Chondrocyte (in vitro differentiated cells): Measurements from ENCODE around the gene SNX30. TPM values are rescaled to one million over a fixed set of nuclear protein-coding genes. Genes with fewer than 3 reads are reported as not detected.

Experiments used
- DNase-seq: peaks from one replicate; pipeline ENCODE4 v3.0.0; 2021; ENCODE audit warnings: mixed read lengths, low spot score
- H3K27ac Mint-ChIP-seq: one replicate; pipeline ENCODE4 v1.8.0; 2021; ENCODE audit warnings: mild to moderate bottlenecking, moderate library complexity, mixed read lengths; ENCODE audit not compliant: unreplicated experiment
- H3K27me3 Mint-ChIP-seq: 2 replicates; pipeline ENCODE4 v1.8.0; 2021; ENCODE audit warnings: low read depth, mixed read lengths
- H3K36me3 Mint-ChIP-seq: 2 replicates; pipeline ENCODE4 v1.8.0; 2021; ENCODE audit warnings: low read depth, mixed read lengths
- H3K4me1 Mint-ChIP-seq: 2 replicates; pipeline ENCODE4 v1.8.0; 2021; ENCODE audit warnings: low read depth, mild to moderate bottlenecking, mixed read lengths
- H3K4me3 Mint-ChIP-seq: one replicate; pipeline ENCODE4 v1.8.0; 2021; ENCODE audit warnings: mild to moderate bottlenecking, moderate library complexity, mixed read lengths; ENCODE audit not compliant: unreplicated experiment
- H3K9me3 Mint-ChIP-seq: 2 replicates; pipeline ENCODE4 v1.8.0; 2021; ENCODE audit warnings: low read depth, mixed read lengths
- CTCF ChIP-seq: fragments of 200-600 bp; sonication (generic); IDR thresholded peaks from 2 replicates; pipeline ENCODE4 v1.5.0; 2021; ENCODE audit warnings: antibody characterized with exemption, mild to moderate bottlenecking, moderate library complexity
- total RNA-seq: library from RNA; stranded (reverse); gene quantifications from 3 replicates; pipeline ENCODE4 v1.2.1, GENCODE V29; 2021

Gene SNX30
- total RNA-seq, 1 donor from 2014 or later = 19.9 TPM

GRCh38 chr9:112725961-112726360 lies 24.6 kb upstream of the SNX30 start:
- H3K4me3 Mint-ChIP-seq = no peak overlapping the region
- no peak overlapping the region for H3K27ac Mint-ChIP-seq
- no peak for TF ChIP-seq CTCF
- H3K27me3 Mint-ChIP-seq = no peaks in the 10 kb centered on the region
- DNase-seq = no peak
- H3K4me1 Mint-ChIP-seq = no peaks in the 10 kb centered on the region
- H3K9me3 Mint-ChIP-seq = no peaks in the 10 kb centered on the region
- no peaks in the 10 kb centered on the region for H3K36me3 Mint-ChIP-seq

GRCh38 chr9:112726428-112726827 lies 24.1 kb upstream of the SNX30 start:
- no peaks in the 10 kb centered on the region for H3K27me3 Mint-ChIP-seq
- H3K9me3 Mint-ChIP-seq = no peaks in the 10 kb centered on the region
- H3K4me1 Mint-ChIP-seq = no peaks in the 10 kb centered on the region
- DNase-seq = no peak
- H3K36me3 Mint-ChIP-seq = no peaks in the 10 kb centered on the region
- H3K27ac Mint-ChIP-seq = no peak overlapping the region
- no peak overlapping the region for H3K4me3 Mint-ChIP-seq
- TF ChIP-seq CTCF = no peak

GRCh38 chr9:112728401-112728800 lies 22.2 kb upstream of the SNX30 start:
- Mint-ChIP-seq H3K4me1 (no peaks in the 10 kb centered on the region), H3K27me3 (no peaks in the 10 kb centered on the region), H3K36me3 (no peaks in the 10 kb centered on the region), H3K4me3 (no peak overlapping the region), H3K27ac (no peak overlapping the region), H3K9me3 (no peaks in the 10 kb centered on the region)
- TF ChIP-seq CTCF = no peak
- no peak for DNase-seq

- H3K36me3 Mint-ChIP-seq = no peaks in the 10 kb centered on the region
- H3K27ac Mint-ChIP-seq = no peak overlapping the region
- no peak for TF ChIP-seq CTCF
- H3K9me3 Mint-ChIP-seq = no peaks in the 10 kb centered on the region
- no peaks in the 10 kb centered on the region for H3K27me3 Mint-ChIP-seq
- H3K4me1 Mint-ChIP-seq = no peaks in the 10 kb centered on the region
- no peak overlapping the region for H3K4me3 Mint-ChIP-seq
- DNase-seq = no peak
These were observed 18.6 kb upstream of the SNX30 start for GRCh38 chr9:112731971-112732370.

GRCh38 chr9:112734892-112735291 lies 15.7 kb upstream of the SNX30 start:
- no peaks in the 10 kb centered on the region for H3K9me3 Mint-ChIP-seq

More at GRCh38 chr9:112734892-112735291, 15.7 kb upstream of the SNX30 start:
- no peak overlapping the region for H3K4me3 Mint-ChIP-seq
- no peak for TF ChIP-seq CTCF
- no peak overlapping the region for H3K27ac Mint-ChIP-seq
- DNase-seq = no peak
- no peaks in the 10 kb centered on the region for H3K27me3 Mint-ChIP-seq
- H3K4me1 Mint-ChIP-seq = peaks cover 5% of the 10 kb centered on the region
- no peaks in the 10 kb centered on the region for H3K36me3 Mint-ChIP-seq
